Sigmoid colon (tissue), 7 donors: ENCODE results near the gene IL6R. TPM values are rescaled to one million over a fixed set of nuclear protein-coding genes. Genes with fewer than 3 reads are reported as not detected.
"Not testable (repeated sequence)": the region's sequence is repeated elsewhere in the genome, so short reads cannot be mapped to it uniquely, and the experiment has no call there.

Experiments
- DNase-seq: peaks from one replicate; pipeline ENCODE4 v3.0.0-alpha.2; 2019
- H3K27ac ChIP-seq, 4 donors: fragments of 200-600 bp; sonication (generic); one replicate each; pipeline ENCODE4 v1.5.1; 2016 to 2019; ENCODE audit warnings: mild to moderate bottlenecking in 1 of 4
- H3K27me3 ChIP-seq, 3 donors: fragments of 200-600 bp; sonication (generic); one replicate each; pipeline ENCODE4 v1.5.1; 2019; ENCODE audit warnings: mild to moderate bottlenecking in 1 of 3
- H3K36me3 ChIP-seq, 4 donors: fragments of 200-600 bp; sonication (generic); one replicate each; pipeline ENCODE4 v1.5.1; 2016 to 2019
- H3K4me1 ChIP-seq, 4 donors: fragments of 200-600 bp; sonication (generic); one replicate each; pipeline ENCODE4 v1.5.1; 2017 to 2019
- H3K4me3 ChIP-seq, 4 donors: fragments of 200-600 bp; sonication (generic); one replicate each; pipeline ENCODE4 v1.5.1; 2017 to 2019; ENCODE audit warnings: mild to moderate bottlenecking in 2 of 4, moderate library complexity in 1 of 4
- H3K9me3 ChIP-seq, 4 donors: fragments of 200-600 bp in 3 of 4; sonication (generic) in 3 of 4; one replicate each; pipeline versions ENCODE4 v1.5.1 to v1.6.1; 2013 to 2019
- EP300 ChIP-seq, 4 donors: sonication (generic); formaldehyde crosslinking; IDR thresholded peaks; one replicate each; pipeline ENCODE4 v1.6.1; 2017; ENCODE audit warnings: antibody characterized with exemption in 4 of 4
- POLR2A ChIP-seq, 2 donors: fragments of 450-650 bp; IDR thresholded peaks; one replicate each; pipeline ENCODE4 v1.6.1; 2016; ENCODE audit warnings: antibody characterized with exemption in 2 of 2, mild to moderate bottlenecking in 2 of 2, moderate library complexity in 2 of 2
- POLR2AphosphoS5 ChIP-seq, 4 donors: sonication (generic); formaldehyde crosslinking; IDR thresholded peaks; one replicate each; pipeline ENCODE4 v1.6.1; 2017; ENCODE audit warnings: antibody characterized with exemption in 4 of 4
- WGBS, 2 donors: extraction: QIAGEN DNeasy Blood & Tissue Kit; methylation state at CpG; one replicate each; pipeline ENCODE4 v1.1.7; 2013; 5-methylcytosine and 5-hydroxymethylcytosine counted together
- intact Hi-C: fragments of 100-400 bp; cut with DNase I; formaldehyde crosslinking; loops from one replicate; pipeline ENCODE4 v1.15.1; 2023
- polyA plus RNA-seq, 3 donors: library from polyadenylated mRNA; stranded (reverse); fragments of 200-250 nt; gene quantifications; one replicate each; pipeline ENCODE4 v1.2.3, GENCODE V29; 2013
- total RNA-seq, 4 donors: library from RNA; depleted of rRNA; stranded (reverse); fragments of >200 nt; gene quantifications; one replicate each; pipeline ENCODE4 v1.1.0, GENCODE V29; 2016
- TF ChIP-seq, protein P1 (sequence below), 4 experiments: fragments of 450-650 bp in 3 of 4; fragments of 200-600 bp in 1 of 4; IDR thresholded peaks; one replicate each; pipeline ENCODE4 v1.5.1; 2016 to 2019; ENCODE audit warnings: antibody characterized with exemption in 4 of 4, mild to moderate bottlenecking in 3 of 4, moderate library complexity in 2 of 4
- donor health status: healthy with polysubstance abuse.
- donor health status: Bipolar disorder and iron deficiency.
- donor health status: healthy.

Gene IL6R
- total and polyA plus RNA-seq, 7 donors, result 3.0 to 40.2 (median 22.9) TPM

DNA sequence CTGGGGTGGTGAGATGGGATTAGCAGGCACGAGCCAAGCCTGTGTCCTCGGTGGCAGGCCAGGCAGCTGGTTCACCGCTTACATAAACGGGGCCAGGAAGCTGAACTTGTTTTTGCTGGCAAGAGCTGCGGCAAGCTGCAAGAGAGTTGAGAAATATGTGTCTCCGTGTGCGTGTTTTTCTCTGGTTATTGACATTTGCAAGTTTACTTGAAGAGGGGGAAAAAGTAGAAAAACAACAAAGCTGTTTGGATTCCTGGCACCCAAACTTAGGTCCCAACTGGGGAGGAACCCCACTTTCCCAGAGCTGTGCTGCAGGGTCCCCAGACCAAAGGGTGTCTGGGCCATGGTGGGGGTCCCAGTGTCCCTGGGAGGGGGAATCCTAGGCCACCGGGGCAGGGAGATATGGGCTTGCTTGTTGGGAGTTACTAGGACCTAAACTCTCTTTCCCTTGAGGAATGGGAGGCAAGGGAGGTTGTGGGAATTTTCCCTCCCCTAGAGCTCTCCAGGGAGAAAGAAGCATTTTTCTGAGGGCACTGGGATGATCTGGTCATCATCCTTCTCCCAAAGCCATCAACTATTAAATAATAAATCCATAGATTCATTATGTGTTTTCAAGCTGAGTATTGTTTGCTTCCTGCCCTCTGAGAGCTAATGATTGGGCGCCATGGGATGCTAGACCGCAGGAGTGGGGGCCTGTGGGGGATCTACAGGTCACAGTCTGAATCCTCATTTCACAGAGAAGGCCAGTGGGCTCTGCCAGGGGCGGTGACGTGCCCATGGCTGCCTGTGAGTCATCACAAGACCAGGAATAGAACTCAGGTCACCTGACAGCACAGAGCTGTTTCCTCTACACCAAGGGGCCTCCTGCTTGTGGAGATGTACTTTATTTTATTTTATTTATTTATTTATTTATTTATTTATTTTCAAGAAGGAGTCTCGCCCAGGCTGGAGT, 14.8 kb downstream of the IL6R start:
- WGBS, 2 donors, result 21 to 23% methylated on average over 13 of the region's 13 CpGs

DNA sequence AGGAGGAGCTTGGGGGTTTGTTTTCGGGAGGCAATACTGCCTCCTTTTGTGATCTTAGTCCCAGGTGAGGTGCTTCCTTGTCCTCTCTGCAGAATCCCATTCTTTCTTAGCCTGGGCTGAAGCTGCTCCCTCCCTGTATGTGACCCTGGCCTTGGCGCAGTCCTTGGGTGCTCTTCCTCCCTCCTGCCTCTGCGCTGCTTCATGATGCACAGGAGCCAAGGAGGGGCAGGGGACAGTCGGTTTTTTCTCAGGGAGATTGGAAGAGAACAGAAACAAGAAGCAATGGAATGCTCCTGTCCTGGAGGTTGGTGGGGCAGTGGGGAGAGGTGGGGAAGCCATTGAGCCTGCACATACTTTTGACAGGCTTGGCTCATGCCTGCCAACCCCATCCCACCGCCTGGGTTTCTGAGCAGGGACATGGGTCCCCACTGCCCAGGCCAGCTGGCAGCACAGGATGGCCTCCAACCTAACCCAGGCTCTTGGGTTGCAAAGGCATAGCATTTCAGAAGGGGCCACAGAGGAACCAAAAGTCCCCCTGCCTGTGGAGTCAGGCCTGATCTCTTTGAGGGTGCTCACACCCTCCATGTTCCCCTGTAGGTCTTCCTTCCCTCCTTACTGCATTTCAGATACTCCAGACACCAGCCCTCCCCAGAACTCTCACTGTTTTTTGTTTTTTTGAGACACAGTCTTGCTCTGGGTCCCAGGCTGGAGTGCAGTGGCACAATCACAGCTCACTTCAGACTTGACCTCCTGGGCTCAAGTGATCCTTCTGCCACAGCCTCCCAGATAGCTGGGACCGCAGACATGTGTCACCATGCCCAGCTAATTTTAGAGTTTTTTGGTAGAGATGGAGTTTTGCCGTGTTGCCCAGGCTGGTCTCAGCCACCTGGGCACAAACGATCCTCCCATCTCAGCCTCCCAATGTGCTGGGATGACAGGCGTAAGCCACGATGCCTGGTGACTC, 16.1 kb downstream of the IL6R start:
- no peaks in the 10 kb centered on the region for H3K9me3 ChIP-seq
- TF ChIP-seq EP300 (IDR thresholded peaks at IDR 0.05) (no peak), POLR2A (IDR thresholded peaks at IDR 0.05) (no peak), POLR2AphosphoS5 (IDR thresholded peaks at IDR 0.05) (no peak)
- TF ChIP-seq, protein P1, sequence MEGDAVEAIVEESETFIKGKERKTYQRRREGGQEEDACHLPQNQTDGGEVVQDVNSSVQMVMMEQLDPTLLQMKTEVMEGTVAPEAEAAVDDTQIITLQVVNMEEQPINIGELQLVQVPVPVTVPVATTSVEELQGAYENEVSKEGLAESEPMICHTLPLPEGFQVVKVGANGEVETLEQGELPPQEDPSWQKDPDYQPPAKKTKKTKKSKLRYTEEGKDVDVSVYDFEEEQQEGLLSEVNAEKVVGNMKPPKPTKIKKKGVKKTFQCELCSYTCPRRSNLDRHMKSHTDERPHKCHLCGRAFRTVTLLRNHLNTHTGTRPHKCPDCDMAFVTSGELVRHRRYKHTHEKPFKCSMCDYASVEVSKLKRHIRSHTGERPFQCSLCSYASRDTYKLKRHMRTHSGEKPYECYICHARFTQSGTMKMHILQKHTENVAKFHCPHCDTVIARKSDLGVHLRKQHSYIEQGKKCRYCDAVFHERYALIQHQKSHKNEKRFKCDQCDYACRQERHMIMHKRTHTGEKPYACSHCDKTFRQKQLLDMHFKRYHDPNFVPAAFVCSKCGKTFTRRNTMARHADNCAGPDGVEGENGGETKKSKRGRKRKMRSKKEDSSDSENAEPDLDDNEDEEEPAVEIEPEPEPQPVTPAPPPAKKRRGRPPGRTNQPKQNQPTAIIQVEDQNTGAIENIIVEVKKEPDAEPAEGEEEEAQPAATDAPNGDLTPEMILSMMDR (IDR thresholded peaks at IDR 0.05), result no peak
- H3K4me1 ChIP-seq, result peaks cover 0 to 97% (median 86%) of the 10 kb centered on the region in 4 donors
- H3K27ac ChIP-seq, result peak overlapping the region; percentile 93 to 99 (median 98)
- no peaks in the 10 kb centered on the region for H3K27me3 ChIP-seq
- intact Hi-C loops, result no loop called here
- H3K36me3 ChIP-seq, result no peaks in the 10 kb centered on the region
- no peak overlapping the region for H3K4me3 ChIP-seq
- no peak for DNase-seq
- WGBS, 2 donors, result 93 to 96% methylated on average over 10 of the region's 10 CpGs

More for the DNA sequence above, 14.8 kb downstream of the IL6R start:
- intact Hi-C loops, result loop anchor here (1.0 kb wide), 1 partner anchor 12 kb away; no protein-coding TSS in a partner anchor
- TF ChIP-seq POLR2A (IDR thresholded peaks at IDR 0.05) (no peak), POLR2AphosphoS5 (IDR thresholded peaks at IDR 0.05) (peak; percentile 71 to 93 (median 83)), EP300 (IDR thresholded peaks at IDR 0.05) (peak; percentile 49 to 91 (median 80))
- TF ChIP-seq, protein P1 (IDR thresholded peaks at IDR 0.05), result no peak
- H3K27me3 ChIP-seq, result no peaks in the 10 kb centered on the region
- H3K9me3 ChIP-seq, result no peaks in the 10 kb centered on the region
- DNase-seq, result peak; percentile 98
- peaks cover 0 to 100% (median 93%) of the 10 kb centered on the region in 4 donors for H3K4me1 ChIP-seq
- H3K4me3 ChIP-seq, result peak overlapping the region in 2 of 4 donors; percentile 21 to 26
- H3K36me3 ChIP-seq, result no peaks in the 10 kb centered on the region
- peak overlapping the region; percentile 93 to 99 (median 98) for H3K27ac ChIP-seq

DNA sequence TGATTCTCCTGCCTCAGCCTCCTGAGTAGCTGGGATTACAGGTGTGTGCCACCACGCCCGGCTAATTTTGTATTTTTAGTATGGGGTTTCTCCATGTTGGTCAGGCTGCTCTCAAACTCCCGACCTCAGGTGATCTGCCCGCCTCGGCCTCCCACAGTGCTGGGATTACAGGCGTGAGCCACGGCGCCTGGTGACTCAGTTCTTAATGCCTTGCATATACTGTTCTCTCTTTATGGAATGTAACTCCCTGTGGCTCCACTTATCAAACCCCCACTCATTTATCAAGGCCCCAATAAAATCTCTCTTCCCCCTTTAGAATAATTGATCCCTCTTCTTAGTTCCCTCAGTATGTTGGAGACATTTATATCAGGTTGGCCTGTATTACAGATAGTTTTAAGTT, 16.9 kb downstream of the IL6R start:
- Histone ChIP-seq H3K27ac (peak overlapping the region; percentile 93 to 99 (median 98)), H3K4me1 (peaks cover 0 to 97% (median 85%) of the 10 kb centered on the region in 4 donors)
- H3K9me3 ChIP-seq, H3K4me3 ChIP-seq, H3K27me3 ChIP-seq, H3K36me3 ChIP-seq, DNase-seq, intact Hi-C loops: not testable (repeated sequence)
- 77 to 89% methylated on average over 8 of the region's 8 CpGs for WGBS, 2 donors

DNA sequence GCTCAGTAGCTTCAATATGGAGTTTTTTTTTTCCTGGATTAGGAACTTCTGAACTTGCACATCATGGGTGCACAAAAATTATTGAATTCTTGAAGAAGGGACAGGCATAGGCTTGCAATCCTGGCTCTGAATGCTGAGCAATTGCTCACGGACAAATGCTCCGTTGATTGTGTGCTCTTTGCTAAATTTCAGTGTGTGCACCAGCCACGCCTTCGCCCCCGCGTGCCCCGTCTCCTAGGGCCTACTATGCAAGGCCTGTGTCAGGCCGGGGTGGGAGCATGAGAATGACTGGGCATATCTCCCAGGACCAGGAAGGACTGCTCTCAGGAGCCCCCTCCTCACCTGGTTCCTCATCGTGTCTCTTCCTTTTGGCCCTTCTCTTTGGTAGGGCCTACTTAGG, 17.4 kb downstream of the IL6R start:
- H3K36me3 ChIP-seq, result no peaks in the 10 kb centered on the region
- intact Hi-C loops, result no loop called here
- 68 to 81% methylated on average over 9 of the region's 9 CpGs for WGBS, 2 donors
- TF ChIP-seq, protein P1 (IDR thresholded peaks at IDR 0.05), result no peak
- no peak for TF ChIP-seq POLR2A (IDR thresholded peaks at IDR 0.05)
- no peaks in the 10 kb centered on the region for H3K9me3 ChIP-seq
- no peak for DNase-seq
- peaks cover 0 to 97% (median 85%) of the 10 kb centered on the region in 4 donors for H3K4me1 ChIP-seq
- no peaks in the 10 kb centered on the region for H3K27me3 ChIP-seq
- H3K4me3 ChIP-seq, result no peak overlapping the region
- peak overlapping the region; percentile 93 to 99 (median 98) for H3K27ac ChIP-seq
